Stimulated activated CD8-positive, alpha-beta memory T cell treated with anti-CD3 and anti-CD28 coated beads, Interleukin-15, amount 100 ng/mL, for 4 hours (primary cell): Measurements from ENCODE around the gene PLXNA4.
"Not testable (repeated sequence)": the region's sequence is repeated elsewhere in the genome, so short reads cannot be mapped to it uniquely, and the experiment has no call there.

Source experiments
- DNase-seq, 2 donors: peaks; one replicate each; pipeline ENCODE4 v3.0.0-alpha.2; 2020; ENCODE audit warnings: low read depth in 2 of 2

Gene PLXNA4

DNA sequence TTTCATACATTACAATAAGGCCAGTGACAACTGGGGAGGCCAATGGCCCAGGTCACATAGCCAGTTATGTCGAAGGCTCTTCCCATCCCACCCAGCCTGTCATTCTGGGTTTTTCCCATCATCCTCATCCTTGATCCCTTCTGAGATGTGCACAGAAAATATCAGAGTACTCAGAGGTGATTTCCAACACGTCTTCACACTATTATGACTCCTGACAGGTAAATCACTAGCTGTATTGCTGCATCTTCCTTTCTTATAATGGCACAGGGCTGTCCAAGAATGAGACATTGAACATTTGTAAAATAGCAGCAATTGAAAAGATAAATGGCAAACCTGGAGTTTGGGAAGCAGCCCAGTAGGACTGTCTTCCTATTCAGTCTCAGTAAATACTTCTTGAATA, 159.9 kb downstream of the PLXNA4 start:
- no peak for DNase-seq

DNA sequence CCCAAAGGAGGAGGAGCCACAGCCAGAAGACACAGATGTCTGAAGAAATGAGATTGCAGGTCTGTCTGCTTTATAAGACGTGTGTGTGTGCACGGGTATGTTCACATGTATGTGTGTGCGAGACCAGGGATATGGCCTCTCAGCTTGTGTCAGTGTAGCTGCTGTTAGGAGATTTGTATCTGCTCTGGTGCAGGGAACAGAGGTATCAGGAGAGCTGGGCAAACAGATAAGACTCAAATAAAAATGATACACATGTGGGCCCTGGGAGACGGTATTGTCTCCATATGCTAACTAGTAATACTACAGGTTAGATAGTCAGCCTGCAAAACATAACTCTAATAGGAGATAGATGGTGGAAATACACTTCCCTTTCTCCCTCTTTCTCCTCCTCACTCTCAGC, 161.0 kb downstream of the PLXNA4 start:
- DNase-seq = no peak

DNA sequence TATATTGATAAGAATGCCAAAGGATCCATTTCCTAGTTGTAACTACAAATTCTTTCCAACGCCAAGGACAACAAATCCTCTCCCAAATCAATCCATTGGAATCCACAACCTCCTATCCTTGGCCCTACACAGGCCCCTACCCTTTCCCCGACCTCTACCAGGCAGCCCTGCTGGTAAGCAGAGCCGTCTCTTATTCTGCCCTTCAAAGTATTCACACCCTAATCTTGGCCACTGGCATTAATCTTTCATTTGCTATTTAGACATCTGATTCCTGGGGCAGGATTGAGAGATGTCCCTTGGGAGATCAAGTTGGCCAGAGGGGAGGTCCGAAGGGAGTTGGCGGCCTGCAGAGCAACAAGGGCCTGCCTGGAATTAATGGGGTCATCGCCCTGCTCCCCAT, 161.4 kb downstream of the PLXNA4 start:
- no peak for DNase-seq

DNA sequence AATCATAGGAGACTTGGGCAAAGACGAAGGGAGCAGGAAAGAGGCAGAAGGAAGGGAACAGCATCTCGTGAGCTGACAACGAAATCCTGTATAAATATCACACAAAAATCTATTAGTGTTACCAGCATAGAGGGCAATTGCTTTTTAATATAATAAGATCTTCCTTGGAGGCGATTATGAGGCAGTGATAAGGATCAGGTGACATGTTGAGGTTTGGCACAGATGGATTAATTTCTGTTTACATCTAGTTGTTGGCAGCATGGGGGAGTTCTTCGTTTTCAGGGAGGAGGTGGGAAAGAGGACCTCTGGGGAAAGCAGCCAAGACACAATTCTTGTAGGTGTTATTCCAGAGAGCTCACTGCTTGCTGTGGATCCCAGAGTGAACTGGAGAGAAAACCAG, 163.8 kb downstream of the PLXNA4 start:
- no peak for DNase-seq

DNA sequence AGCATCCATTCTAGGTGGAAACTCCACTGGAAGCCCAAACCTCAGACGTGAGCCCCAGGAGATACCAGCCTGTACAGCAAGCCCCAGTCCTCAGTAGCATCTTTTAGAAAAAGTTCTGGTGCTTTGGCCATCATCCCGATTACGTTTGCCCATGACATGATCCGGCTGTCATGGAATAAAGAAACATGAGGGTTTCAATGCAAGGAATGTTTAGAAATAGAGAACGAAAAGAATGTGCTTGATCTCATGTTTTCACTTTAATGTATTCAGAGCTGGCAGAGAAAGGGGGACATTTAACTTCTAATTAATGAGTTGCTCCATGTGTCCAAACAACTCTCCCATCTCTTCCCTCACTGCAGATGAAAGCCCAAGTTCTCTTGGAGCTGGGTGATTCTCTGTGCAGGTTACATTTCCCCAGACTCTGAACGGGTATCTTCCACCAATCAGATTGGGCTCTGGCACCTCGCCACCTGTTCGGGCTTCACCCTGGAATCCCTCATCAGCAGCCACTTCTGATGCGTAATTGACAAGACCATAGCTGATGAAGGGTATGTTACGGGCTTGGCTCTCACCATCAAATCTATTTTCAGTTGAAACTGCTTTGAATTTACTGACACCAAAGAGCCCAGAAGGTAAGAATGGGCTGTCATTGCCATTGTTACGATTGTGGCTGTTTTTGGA, 165.3 kb downstream of the PLXNA4 start:
- no peak for DNase-seq

DNA sequence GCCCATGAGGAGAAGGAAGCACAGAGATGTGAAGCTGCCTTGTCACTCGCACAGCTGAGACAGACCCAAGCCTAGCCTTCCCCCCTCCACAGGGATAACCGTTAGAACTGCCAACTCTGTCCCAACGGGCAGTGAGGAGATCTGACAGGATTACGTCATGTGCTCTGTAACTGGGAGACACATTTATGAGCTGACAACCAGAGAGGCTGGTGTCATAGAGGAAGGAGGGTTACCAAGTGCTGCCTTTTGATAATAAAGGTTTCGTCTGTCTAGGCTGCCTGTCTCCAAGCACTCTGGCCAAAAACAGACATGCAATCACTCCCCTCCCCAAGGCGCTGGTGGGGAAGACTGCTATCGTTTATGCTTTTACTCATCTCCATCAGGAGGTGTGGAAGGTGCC, 165.9 kb downstream of the PLXNA4 start:
- DNase-seq = no peak

DNA sequence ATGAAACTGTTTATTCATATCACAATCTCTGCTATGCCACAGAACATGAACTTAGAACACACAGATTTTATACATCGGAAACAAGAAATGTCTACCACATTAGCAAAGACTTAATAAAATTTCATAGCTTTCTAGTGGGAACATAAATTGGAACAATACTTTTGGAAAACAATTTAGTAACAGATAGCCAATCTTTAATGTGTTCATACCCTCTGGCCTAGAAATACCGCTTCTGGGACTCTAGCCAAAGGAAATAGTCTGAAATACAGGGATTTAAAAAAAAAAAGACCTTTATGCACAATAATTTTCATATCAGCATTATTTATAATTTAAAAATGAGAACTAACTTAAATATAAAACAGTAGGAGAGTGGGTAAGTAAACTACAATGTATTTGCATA, 168.5 kb downstream of the PLXNA4 start:
- DNase-seq = no peak

DNA sequence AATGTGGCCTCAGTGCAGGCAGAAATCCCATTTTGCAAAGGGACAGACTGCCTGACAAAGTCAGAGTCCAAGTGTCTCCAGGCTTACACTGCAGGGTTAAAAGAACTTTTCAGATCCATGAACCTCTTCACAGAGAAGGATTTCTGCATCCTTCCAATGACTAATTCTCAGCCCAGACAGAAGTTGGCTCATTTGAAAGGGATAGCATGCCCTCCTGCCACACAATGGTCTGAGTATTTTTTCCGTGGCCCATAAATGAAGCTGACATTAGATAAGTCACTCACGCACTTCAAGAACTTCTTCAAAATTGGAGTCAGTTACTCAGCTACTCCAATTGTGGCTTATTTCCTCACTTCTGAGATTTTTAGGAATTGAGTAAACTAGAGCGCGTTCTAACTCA, 170.2 kb downstream of the PLXNA4 start:
- no peak for DNase-seq

DNA sequence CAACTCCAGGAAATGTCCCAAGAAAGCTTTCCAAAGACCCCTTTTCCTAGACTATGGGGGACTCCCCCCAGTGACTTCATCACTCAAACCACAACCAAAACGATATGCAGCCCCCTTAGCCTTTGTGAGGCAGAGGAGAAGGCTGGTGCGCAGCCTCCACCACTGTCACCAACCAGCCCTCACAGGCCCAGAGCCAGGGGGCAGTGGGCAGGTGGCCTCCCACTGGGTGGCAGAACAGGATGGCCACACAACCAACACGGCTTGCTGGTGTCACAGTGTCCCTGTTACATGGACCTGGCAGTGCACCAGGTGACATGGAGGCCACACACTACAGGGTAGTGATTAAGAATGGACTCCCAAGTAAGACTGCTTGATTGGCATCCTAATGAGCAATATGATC, 172.0 kb downstream of the PLXNA4 start:
- DNase-seq = no peak

DNA sequence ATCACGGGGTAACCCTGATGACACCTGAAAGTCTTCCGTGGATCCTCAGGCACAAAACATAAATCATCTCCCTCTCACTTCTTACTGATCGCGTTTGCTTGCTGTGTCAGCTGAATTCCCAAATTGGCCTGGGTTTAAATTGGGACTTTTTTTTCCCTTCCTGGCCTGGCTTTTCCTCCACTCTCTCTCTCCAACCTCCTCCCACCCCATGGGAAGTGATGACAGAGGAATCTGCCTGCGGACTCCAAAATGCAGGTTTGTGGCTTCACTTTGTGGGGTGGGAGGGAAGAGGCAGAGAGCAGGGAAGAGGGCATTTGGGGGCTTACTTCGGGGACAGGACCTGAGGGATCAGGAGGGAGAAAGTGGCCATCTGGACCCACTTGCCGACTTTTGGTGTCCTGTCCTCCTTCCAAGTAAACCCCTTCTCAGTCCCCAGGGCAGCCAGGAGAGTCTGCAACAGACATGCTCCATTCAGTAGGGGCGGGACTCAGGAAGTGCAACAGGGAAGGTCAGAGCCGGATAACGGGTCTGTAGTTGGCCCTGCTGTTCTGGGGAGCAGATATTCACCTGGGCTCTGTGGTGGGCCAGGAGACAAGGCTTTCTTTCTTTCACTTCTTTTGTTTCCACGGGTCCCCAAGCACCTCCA, 172.7 kb downstream of the PLXNA4 start:
- no peak for DNase-seq

DNA sequence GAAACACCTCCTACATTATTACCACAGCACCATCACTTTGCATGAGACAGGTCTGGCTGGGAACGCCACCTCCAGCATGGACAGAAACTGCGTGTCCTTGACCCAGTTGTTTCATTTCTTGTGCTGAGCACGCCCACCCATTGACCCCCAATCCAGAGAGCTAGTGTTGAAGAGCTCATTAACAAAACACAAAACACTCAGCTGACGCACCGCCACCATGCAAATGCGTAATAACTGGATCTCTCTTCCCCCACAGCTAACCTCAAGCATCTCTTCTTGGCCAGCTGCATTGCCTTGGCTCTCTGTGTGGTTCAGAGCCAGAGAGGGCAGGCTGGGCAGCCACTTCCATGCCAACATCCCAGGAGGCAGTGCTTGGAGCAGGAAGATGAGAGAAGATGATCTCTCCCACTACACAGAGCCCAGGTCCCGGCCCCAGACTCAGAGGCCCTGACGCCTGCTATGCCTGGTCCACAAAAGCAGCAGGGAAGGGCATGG, 173.5 kb downstream of the PLXNA4 start:
- DNase-seq = no peak

DNA sequence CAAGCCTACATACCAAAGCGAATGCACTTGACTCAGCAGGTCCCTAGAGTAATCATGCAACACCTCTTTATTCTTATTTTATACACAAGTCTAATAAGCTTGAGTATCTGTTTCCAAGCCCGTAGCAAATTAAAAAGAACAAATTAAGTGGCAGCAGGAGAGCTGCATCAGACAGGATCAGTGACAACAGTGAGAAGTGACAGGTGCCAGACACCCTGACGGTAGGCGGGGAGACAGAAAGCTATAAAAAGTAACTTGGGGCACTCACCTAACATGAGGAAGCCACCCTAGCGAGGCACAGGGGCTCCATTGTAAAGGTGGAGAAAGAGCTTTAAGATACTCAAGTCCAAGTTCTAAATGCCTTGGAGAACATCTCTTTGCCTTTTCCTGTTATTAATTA, 174.2 kb downstream of the PLXNA4 start:
- no peak for DNase-seq

DNA sequence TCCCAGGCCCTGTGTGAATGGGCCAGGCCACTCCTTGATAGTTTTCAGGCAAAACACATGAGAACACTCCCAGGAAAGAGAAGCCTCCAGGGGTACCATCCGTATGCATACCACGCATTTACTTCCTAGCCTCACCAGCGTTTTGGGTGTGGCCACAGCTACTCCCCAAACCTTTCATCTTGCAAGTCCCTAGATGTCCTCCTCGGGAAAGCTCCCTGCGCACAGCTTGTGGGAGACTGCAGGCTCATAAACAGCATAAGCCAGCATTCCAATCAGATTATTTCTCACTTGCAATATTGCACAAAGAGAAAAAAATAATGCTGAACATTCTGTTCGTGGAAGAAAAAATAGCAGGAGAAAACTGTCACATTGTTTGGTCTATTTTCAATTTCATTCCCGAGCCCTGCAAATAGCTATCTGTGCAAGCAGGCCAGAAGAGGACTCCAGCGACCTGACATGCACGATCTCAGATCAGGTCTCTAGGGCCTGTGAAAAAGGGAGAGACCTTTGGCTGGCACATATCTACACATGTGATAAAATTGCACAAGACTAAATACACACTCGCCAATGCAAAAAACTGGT, 175.6 kb downstream of the PLXNA4 start:
- DNase-seq = no peak

DNA sequence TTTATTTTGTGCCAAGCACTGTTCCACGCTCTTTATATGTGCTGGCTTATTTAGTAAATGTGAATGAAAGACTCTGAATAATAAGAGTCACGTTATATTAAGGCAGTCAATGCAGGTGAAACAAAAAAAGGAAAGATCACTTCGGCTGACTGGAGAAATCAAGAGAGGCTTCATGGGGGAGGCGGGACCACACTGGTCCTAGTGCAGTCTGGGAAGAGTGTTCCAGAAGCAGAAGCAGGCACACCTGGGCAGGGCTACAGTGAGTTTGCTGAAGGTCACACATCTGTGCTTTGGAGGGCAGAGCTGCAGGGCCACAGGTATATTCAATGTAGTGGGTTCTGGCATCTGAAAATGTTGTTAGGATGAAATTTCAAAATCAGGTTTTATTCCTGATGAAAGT, 176.9 kb downstream of the PLXNA4 start:
- DNase-seq = no peak

DNA sequence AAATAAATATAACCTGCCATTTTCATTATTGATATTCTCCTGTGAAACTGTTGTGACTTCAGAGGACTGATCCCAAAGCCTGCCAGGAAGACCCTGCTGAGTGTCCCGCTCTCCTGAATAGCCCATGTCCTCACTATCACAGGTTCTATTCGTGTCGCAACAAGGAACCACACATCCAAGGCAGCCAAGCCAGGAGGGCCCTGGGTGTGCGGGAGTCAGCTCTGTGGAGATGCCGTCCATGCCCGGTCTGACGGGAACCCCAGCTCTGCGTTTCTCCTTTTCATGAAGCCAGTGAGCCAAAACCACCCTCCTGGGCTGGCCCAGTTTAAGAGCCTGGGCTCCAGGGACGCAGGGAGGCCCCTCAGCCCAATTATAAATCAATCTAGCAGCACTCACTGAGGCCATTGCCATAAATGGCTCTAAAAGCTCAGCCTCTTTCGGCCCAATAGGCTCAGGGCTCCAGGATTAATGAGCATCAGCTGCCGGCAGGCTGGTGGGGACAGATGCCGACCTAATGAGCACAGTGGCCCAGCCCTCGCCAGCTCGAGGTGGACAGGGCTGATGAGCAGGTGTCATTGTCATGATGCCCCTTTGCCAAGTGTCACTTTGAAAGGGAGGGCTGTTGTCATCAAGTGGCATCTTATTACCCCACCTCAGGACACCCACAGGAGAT, 177.9 kb downstream of the PLXNA4 start:
- DNase-seq = no peak

DNA sequence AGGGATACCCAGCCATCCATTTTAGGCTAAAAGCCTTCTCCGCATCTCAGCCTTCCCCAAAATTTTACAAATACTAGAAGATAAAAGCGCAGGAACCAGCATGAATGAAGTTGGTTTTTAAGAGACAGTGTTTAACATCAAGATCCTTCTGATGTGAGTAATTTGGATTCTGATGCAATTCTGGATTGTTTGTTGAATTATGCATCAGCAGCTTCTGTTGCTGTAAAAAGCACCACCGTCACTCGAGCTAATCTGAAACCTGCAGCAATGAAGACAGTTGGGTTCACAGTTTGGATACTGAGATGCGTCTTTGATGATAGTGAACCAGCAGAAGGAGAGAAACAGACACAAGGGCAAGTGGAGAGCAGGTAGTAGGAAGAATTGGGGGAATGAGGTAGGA, 179.2 kb downstream of the PLXNA4 start:
- DNase-seq = no peak

DNA sequence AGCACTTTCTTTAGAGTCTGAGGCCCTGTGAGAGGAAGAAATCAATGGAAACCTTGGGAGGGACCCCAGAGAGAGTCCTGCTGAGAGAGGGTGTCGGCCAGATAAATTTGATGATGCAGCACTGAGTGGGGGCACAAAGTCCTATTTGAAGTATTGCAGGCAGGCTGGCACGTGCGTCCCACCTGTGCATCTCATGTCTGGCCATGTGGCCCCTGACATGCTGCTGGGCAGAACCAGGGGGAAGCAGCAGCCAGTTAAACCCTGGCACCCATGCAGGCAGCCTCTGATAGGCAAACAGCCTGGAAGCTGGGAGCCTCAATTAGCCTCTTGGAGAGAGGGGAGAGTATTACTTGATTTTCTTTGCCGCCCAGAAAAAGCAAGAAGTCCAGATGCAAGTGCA, 180.9 kb downstream of the PLXNA4 start:
- DNase-seq = no peak

DNA sequence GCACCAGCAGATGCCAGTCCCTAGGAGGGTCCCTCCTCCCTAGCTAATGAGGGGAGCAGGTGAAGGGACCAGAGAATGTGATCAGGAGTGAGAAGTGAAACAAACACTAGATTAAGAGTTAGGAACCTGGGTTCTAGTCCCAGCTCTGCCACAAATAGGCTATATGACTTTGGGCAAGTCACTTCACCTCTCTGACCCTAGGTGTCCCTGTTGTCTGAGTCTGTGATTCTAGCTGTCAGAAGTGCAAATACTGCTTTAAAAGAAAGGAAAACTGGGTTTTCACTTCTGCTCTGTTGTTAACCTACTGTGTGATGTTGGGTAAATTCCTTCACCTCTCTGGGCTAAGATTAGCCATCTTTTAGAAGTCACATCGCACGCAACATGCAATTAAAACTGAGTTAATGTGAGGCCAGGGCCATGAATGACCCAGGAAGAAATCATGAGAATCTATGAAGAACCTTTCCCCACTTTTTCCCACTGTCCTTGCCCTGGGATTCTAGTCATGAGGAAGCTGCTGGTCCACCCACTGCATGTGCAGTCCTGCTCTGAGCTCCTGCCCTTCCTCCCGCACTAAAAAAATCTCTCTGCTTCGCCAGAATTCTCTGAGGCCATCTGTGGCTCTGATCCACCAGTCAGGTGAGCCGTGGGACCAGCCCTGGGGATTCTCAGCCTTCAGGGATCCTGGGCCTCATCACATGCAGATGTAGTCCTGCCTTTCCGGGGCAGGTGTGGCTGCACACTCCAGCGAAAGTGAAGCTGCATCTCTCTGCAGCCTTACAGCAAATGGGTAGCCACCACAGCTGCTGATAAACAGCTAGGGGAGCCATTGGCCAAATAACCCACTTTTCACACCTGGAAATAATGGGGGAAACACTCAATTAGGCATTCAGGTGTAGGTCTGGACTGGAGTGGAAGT, 181.7 kb downstream of the PLXNA4 start:
- no peak for DNase-seq

DNA sequence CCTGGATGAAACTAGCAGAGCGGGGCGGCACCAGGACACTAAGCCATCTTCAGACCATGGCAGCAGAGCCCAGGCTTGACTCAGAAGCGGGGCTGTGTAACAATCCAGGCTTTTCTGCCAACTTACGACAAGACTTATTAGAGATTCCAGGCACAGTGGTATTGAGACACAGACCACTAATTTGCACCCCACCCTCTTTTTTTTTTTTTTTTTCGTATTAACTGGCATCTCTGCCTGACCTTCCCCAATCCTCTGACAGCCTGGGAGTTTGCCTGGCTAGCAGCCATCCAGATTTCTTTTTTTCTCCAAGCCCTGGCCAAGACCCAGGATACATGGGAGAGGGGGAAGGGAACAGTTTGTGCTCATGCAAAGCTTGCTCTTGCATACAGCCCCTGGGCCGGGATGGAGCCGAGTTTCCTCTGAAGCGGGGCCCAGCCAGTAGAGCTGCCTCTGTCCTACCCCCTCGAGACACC, 182.4 kb downstream of the PLXNA4 start:
- no peak for DNase-seq

DNA sequence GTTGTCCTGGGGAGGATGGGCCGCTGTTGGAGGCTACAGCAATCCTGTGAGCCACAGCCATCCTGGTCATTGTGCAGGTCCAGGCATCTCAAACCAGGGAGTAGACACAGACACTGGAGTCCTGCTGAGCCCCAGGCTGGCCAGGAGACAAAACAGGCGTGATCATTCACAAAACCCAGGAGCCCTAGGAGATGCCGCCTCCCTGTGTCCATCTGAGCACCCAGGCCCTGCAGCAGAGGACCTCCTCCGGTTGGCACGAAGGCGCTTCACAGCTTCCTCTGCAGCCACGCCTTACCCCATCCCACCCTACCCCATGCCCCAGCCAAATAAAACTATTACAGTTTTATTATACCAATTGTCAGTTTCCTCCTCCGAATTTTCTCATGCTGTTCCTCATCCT, 183.6 kb downstream of the PLXNA4 start:
- no peak for DNase-seq

DNA sequence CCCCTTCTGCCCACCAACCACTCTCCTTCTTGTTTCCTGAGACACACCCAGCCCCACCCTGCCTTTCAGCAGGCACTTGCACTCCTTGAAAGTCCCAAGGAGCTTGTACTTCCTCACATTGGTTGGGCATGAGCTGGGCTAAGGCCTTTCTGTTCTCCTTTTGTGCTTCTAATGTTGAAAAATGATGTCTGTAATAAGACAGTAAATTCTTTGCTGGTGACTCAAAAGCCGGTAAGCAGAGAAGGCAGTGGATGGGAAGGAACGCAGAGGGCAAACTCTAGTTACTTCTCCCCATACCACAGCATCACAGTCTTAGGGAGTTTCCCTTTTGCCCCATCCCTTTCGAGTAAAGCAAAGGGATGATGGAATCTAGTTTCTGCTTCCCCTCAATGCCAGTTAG, 185.6 kb downstream of the PLXNA4 start:
- DNase-seq = no peak

DNA sequence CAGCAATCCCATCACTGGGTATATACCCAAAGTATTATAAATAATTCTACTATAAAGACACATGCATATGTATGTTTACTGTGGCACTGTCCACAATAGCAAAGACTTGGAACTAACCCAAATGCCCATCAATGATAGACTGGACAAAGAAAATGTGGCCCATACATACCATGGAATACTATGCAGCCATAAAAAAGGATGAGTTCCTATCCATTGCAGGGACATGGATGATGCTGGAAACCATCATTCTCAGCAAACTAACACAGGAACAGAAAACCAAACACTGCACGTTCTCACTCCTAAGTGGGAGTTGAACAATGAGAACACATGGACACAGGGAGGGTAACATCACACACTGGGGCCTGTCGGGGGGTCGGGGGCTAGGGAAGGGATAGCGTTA, 186.2 kb downstream of the PLXNA4 start:
- DNase-seq = not testable (repeated sequence)
